Measurements from ENCODE around the gene PDLIM1. TPM values are rescaled to one million over a fixed set of nuclear protein-coding genes. Genes with fewer than 3 reads are reported as not detected.

PDLIM1 gene
- total RNA-seq, 2 donors from 2014 or later: 93.9 to 158 TPM

DNA sequence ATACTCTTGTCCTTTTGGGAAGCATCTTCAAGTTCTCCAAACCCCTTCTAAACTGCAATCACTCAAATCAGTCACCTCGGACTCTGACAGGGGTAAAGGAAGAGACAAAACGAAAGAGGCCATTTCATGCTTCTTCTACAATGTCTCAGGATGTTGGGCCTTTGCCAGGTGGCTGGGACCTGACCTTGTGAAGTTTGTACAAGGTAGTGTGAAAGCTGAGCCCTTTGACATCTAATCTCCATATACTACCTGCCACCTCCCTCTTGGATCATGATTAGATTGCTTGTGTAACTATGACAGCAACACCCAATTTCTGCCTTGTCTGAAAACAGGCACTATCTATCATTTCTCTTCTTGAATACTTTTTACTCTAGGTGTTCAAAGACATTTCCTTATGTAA lies 35.1 kb upstream of the PDLIM1 start:
- H3K27me3 Mint-ChIP-seq (ENCODE audit: insufficient read depth): peaks cover 2% of the 10 kb centered on the region
- peaks cover 5% of the 10 kb centered on the region for H3K36me3 Mint-ChIP-seq (ENCODE audit: low read depth)
- peaks cover 57% of the 10 kb centered on the region for H3K4me1 Mint-ChIP-seq
- Histone ChIP-seq H3K9me3 (ENCODE audit: control insufficient read depth, low read length) (no peaks in the 10 kb centered on the region), H3K27ac (ENCODE audit: low read depth, low read length) (no peak overlapping the region), H3K9ac (ENCODE audit: extremely low read depth, low read length, poor library complexity, severe bottlenecking) (no peak overlapping the region), H3K36me3 (ENCODE audit: control insufficient read depth, insufficient read depth, low read length) (no peaks in the 10 kb centered on the region), H3K4me3 (ENCODE audit: low read length) (no peak overlapping the region), H3K4me1 (ENCODE audit: control insufficient read depth, insufficient read depth, low read length) (peaks cover 35% of the 10 kb centered on the region), H3K27me3 (ENCODE audit: control insufficient read depth, insufficient read depth, low read length, poor library complexity, severe bottlenecking) (no peaks in the 10 kb centered on the region)
- H3K4me3 Mint-ChIP-seq: no peak overlapping the region
- H3K9me3 Mint-ChIP-seq: no peaks in the 10 kb centered on the region
- TF ChIP-seq, protein P1, sequence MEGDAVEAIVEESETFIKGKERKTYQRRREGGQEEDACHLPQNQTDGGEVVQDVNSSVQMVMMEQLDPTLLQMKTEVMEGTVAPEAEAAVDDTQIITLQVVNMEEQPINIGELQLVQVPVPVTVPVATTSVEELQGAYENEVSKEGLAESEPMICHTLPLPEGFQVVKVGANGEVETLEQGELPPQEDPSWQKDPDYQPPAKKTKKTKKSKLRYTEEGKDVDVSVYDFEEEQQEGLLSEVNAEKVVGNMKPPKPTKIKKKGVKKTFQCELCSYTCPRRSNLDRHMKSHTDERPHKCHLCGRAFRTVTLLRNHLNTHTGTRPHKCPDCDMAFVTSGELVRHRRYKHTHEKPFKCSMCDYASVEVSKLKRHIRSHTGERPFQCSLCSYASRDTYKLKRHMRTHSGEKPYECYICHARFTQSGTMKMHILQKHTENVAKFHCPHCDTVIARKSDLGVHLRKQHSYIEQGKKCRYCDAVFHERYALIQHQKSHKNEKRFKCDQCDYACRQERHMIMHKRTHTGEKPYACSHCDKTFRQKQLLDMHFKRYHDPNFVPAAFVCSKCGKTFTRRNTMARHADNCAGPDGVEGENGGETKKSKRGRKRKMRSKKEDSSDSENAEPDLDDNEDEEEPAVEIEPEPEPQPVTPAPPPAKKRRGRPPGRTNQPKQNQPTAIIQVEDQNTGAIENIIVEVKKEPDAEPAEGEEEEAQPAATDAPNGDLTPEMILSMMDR (conservative IDR thresholded peaks at IDR 0.05): no peak
- H3K27ac Mint-ChIP-seq: no peak overlapping the region
- no peak for DNase-seq
- 90% methylated on average over 2 of the region's 2 CpGs; no CpG with 5 or more reads in 1 of the 2 experiments for WGBS, 2 experiments (ENCODE audit: insufficient coverage in 1 of 2, insufficient read length in 1 of 2)

DNA sequence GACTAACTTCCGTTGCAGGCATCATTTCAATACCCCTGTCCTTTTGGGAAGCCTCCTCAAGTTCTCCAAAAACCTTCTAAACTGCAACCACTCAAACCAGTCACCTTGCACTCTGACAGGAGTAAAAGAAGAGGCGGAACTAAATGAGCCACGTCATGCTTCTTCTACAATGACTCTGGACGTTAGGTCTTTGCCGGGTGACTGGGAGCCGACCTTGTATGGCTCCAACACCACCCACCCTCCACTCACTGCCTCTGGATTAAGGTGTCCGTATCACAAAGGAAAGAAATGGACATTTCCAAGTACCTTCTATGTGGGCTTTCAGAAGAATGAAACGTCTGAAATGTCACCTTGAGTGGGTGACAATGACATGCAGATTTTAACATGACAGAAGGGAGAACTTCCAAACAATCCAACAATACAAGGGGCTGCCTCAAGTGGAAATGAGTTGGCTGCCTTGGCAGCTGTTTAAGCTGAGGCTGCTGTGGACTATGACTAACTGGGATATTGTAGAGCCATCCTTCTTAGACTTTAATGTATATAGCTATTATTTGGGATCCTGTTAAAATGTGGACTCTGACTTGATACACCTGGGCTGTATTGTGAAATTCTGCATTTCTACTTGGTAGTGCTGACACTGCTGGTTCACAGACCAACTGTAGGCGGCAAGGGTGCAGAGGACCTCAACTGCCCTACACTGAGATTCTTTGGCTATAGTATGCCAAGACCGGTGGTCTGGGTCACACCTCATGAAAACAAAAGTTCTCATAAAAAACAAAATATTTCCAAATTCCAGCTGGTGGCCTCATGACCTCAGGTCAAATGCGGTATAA lies 33.8 kb upstream of the PDLIM1 start:
- peaks cover 35% of the 10 kb centered on the region for H3K4me1 ChIP-seq (ENCODE audit: control insufficient read depth, insufficient read depth, low read length)
- H3K27ac ChIP-seq (ENCODE audit: low read depth, low read length): no peak overlapping the region
- H3K9me3 ChIP-seq (ENCODE audit: control insufficient read depth, low read length): no peaks in the 10 kb centered on the region
- H3K36me3 Mint-ChIP-seq (ENCODE audit: low read depth): peaks cover 8% of the 10 kb centered on the region
- H3K27ac Mint-ChIP-seq: no peak overlapping the region
- WGBS, 2 experiments (ENCODE audit: insufficient coverage in 1 of 2, insufficient read length in 1 of 2): 90 to 94% methylated on average over 7 to 11 of the region's 11 CpGs
- H3K27me3 Mint-ChIP-seq (ENCODE audit: insufficient read depth): peaks cover 2% of the 10 kb centered on the region
- no peak overlapping the region for H3K4me3 Mint-ChIP-seq
- H3K4me1 Mint-ChIP-seq: peaks cover 50% of the 10 kb centered on the region
- DNase-seq: no peak
- H3K9ac ChIP-seq (ENCODE audit: extremely low read depth, low read length, poor library complexity, severe bottlenecking): no peak overlapping the region
- TF ChIP-seq, protein P1 (conservative IDR thresholded peaks at IDR 0.05): no peak
- H3K4me3 ChIP-seq (ENCODE audit: low read length): no peak overlapping the region
- no peaks in the 10 kb centered on the region for H3K9me3 Mint-ChIP-seq
- no peaks in the 10 kb centered on the region for H3K27me3 ChIP-seq (ENCODE audit: control insufficient read depth, insufficient read depth, low read length, poor library complexity, severe bottlenecking)
- no peaks in the 10 kb centered on the region for H3K36me3 ChIP-seq (ENCODE audit: control insufficient read depth, insufficient read depth, low read length)

DNA sequence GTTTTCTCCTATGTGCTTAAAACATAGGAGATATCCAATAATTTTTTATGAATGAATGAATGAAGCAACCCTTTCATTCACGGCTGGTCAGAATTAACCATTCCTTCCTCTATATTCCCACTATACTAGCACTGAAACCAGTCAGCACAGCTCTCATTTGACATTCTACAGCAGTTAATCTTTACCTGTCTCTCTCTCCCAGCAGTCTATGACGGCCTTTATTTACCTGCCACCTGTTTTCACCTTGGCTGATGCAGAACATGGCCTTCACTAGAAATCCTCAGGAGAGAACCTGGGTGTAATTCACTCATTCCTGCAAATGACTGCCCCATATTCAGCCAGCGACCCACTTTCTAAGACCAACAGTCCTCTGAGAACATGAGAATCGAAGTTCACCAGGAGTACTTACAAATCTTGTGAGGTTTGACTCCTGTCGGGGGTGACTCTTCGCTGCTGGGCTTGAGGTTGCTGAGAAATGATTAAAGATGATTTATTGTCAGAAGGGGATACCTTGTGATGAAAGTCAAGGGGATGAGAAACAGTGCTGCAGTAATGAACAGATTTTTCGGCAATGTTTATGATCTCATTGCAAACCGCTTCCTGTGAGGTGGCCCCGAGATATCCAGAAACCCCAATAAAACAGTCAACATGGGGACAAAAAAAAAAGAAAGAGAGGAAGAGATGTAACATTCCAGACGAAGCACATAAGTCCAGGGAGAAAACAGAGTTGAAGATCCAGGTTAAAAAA lies 30.9 kb upstream of the PDLIM1 start:
- H3K27me3 Mint-ChIP-seq (ENCODE audit: insufficient read depth): peaks cover 4% of the 10 kb centered on the region
- Histone ChIP-seq H3K9ac (ENCODE audit: extremely low read depth, low read length, poor library complexity, severe bottlenecking) (no peak overlapping the region), H3K27me3 (ENCODE audit: control insufficient read depth, insufficient read depth, low read length, poor library complexity, severe bottlenecking) (no peaks in the 10 kb centered on the region), H3K27ac (ENCODE audit: low read depth, low read length) (no peak overlapping the region), H3K9me3 (ENCODE audit: control insufficient read depth, low read length) (no peaks in the 10 kb centered on the region), H3K4me3 (ENCODE audit: low read length) (no peak overlapping the region), H3K36me3 (ENCODE audit: control insufficient read depth, insufficient read depth, low read length) (no peaks in the 10 kb centered on the region), H3K4me1 (ENCODE audit: control insufficient read depth, insufficient read depth, low read length) (peaks cover 22% of the 10 kb centered on the region)
- DNase-seq: no peak
- WGBS, 2 experiments (ENCODE audit: insufficient coverage in 1 of 2, insufficient read length in 1 of 2): 92 to 94% methylated on average over 10 of the region's 10 CpGs
- H3K9me3 Mint-ChIP-seq: no peaks in the 10 kb centered on the region
- peaks cover 29% of the 10 kb centered on the region for H3K4me1 Mint-ChIP-seq
- TF ChIP-seq, protein P1 (conservative IDR thresholded peaks at IDR 0.05): no peak
- H3K36me3 Mint-ChIP-seq (ENCODE audit: low read depth): peaks cover 9% of the 10 kb centered on the region
- no peak overlapping the region for H3K4me3 Mint-ChIP-seq
- no peak overlapping the region for H3K27ac Mint-ChIP-seq
